Measurements from ENCODE around the gene SERPINB13.

Gene SERPINB13

DNA sequence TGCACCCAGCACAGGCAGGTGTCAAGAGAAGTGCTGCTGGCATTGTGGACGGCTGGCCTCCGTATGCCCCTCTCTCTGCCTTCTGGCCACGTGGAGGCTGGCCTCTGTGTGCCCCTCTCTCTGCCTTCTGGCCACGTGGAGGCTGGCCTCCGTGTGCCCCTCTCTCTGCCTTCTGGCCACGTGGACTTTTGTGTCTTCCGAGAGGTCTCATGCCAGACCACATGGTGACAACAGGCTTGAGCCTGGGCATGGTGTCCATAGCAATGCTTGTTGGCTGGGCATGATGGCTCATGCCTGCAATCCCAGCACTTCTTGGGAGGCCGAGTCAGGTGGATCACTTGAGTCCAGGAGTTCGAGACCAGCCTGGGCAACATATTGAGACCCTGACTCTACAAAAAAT is 19.3 kb upstream of the SERPINB13 start:
- H3K36me3 Mint-ChIP-seq (ENCODE audit: low read depth): no peaks in the 10 kb centered on the region
- no peak overlapping the region for H3K4me3 Mint-ChIP-seq
- no peak for DNase-seq (ENCODE audit: low spot score)
- no peaks in the 10 kb centered on the region for H3K4me1 Mint-ChIP-seq (ENCODE audit: low read depth)
- H3K27ac Mint-ChIP-seq: no peak overlapping the region
- H3K27me3 Mint-ChIP-seq (ENCODE audit: low read depth): peaks cover 4% of the 10 kb centered on the region
- H3K9me3 Mint-ChIP-seq: no peaks in the 10 kb centered on the region

DNA sequence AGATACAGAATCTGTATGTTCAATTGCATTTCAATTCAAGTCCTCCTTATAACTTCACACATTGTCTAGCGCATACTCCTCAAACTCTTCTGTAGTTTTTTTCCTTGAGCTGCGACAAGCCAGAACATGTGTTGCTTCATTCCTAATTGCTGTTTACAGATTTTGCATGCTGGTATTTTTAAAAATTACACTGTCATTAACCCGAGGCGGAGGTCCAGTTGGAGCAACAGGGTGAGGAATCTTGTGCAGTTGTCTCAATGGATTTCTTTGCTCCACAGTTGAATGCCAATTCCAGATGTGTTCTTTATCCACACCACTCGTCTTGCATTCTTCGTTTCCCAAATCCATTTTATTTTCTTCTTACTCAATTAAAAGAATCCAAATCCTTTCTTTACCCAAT is 16.4 kb upstream of the SERPINB13 start:
- Mint-ChIP-seq H3K4me3 (no peak overlapping the region), H3K9me3 (no peaks in the 10 kb centered on the region), H3K36me3 (ENCODE audit: low read depth) (no peaks in the 10 kb centered on the region), H3K4me1 (ENCODE audit: low read depth) (no peaks in the 10 kb centered on the region), H3K27me3 (ENCODE audit: low read depth) (peaks cover 7% of the 10 kb centered on the region), H3K27ac (no peak overlapping the region)
- no peak for DNase-seq (ENCODE audit: low spot score)

DNA sequence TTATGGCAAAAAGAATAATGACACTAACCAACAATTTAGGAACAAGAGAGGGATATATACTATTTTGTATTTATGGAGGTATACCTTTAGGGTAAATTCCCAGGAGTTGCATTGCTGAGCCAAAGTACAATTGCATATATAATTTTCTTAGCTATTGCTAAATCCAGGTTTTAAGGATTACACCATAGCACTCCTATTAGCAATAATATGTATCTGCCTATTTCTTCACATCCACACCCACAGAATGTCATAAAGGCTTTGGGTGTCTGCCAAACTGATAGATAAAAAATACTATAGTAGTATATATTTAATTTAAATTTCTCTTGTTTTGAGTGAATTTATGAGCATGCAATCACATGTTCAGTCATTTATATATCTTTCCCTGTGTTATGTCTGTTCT is 11.5 kb upstream of the SERPINB13 start:
- H3K27ac Mint-ChIP-seq: no peak overlapping the region
- no peaks in the 10 kb centered on the region for H3K36me3 Mint-ChIP-seq (ENCODE audit: low read depth)
- no peak for DNase-seq (ENCODE audit: low spot score)
- peaks cover 25% of the 10 kb centered on the region for H3K27me3 Mint-ChIP-seq (ENCODE audit: low read depth)
- H3K4me3 Mint-ChIP-seq: no peak overlapping the region
- H3K9me3 Mint-ChIP-seq: no peaks in the 10 kb centered on the region
- no peaks in the 10 kb centered on the region for H3K4me1 Mint-ChIP-seq (ENCODE audit: low read depth)

DNA sequence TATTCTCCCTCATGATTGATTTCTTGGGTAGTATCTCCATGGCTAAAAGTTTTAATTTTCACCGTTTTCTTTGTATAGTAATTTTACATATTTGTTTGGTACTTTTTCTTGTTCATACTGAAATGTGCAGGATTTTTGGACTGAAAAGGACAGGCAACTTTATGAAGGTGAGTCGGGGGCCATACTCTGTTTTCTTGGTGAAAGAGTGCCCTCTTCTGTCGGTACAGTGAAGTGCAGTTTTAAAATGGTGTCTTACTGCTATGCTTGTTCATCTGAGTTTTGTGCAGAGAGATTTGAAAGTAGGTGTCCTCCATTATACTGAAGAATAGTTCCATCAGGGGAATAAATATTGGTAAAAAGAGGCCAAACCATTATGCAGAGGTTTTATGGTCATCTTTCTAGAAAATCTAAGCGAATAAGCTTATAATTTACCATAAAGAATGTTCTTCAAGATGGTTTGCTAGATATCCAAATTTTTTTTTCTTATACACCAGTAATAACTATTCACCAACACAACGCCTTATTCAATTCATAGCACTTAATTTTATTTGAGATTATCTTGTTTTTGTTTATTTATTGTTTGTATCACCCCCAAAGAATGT is 8.7 kb upstream of the SERPINB13 start:
- no peak overlapping the region for H3K4me3 Mint-ChIP-seq
- no peak overlapping the region for H3K27ac Mint-ChIP-seq
- H3K9me3 Mint-ChIP-seq: no peaks in the 10 kb centered on the region
- no peak for DNase-seq (ENCODE audit: low spot score)
- no peaks in the 10 kb centered on the region for H3K4me1 Mint-ChIP-seq (ENCODE audit: low read depth)
- H3K27me3 Mint-ChIP-seq (ENCODE audit: low read depth): peaks cover 21% of the 10 kb centered on the region
- no peaks in the 10 kb centered on the region for H3K36me3 Mint-ChIP-seq (ENCODE audit: low read depth)

DNA sequence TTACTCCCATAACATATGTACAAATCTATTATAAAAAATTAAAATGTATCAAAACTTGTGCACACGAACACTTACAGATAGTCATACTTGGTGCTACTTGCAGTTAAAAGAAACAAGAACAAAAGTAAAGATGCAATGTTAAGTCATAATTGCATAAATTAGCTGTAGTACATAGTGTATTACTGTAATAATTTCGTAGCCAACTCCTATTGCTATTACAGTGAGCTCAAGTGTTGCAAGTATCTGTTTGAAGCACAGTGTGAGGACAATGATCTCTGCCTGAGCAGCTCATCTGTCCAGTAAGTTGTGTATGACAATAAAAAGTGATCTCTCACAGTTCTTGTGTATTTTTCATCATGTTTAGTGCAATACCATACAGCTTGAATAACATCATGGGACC is 7.5 kb upstream of the SERPINB13 start:
- H3K36me3 Mint-ChIP-seq (ENCODE audit: low read depth): no peaks in the 10 kb centered on the region
- H3K4me1 Mint-ChIP-seq (ENCODE audit: low read depth): no peaks in the 10 kb centered on the region
- H3K27me3 Mint-ChIP-seq (ENCODE audit: low read depth): peaks cover 21% of the 10 kb centered on the region
- no peak overlapping the region for H3K27ac Mint-ChIP-seq
- DNase-seq (ENCODE audit: low spot score): no peak
- H3K9me3 Mint-ChIP-seq: no peaks in the 10 kb centered on the region
- H3K4me3 Mint-ChIP-seq: no peak overlapping the region

DNA sequence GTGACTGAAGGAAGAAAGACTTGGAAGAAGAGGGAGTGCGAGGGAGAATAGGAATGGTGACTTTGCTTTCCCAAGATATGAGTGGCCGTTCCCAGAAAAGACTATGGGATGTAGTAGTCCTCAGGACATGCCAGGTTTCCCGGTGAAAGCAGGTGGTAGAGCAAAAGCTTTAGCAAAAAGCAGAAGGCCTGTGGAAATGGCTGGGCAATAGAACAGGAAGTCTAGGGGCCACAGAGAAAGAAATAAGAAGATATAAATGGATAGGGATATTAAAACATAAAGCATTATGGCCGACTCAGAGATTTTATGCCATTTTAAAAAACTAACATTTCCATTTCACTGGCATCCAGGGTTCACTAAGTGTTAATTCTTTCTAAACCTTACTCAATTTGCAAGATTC is 1.2 kb upstream of the SERPINB13 start:
- Mint-ChIP-seq H3K9me3 (no peaks in the 10 kb centered on the region), H3K4me3 (no peak overlapping the region), H3K27me3 (ENCODE audit: low read depth) (no peaks in the 10 kb centered on the region), H3K36me3 (ENCODE audit: low read depth) (no peaks in the 10 kb centered on the region), H3K4me1 (ENCODE audit: low read depth) (no peaks in the 10 kb centered on the region), H3K27ac (no peak overlapping the region)
- DNase-seq (ENCODE audit: low spot score): no peak

DNA sequence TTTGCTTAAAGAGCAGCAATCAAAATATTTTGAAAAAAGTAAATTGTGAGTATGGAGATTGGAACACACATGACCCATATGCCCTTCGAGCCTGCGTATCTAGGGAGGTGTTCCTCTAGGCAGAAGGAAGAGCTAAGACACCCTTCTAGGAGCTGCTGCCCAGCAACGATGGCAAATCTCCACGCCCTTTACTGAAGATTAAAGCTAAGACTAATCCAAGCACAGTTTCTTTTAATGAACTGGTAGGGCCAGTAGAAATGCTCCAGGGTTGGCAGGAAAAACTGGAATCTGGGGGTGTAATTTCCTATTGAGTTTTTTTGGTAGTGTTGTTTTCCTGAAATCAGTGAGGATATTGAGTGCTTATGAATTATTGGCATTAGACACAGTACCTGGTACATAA is 712 bp upstream of the SERPINB13 start:
- Mint-ChIP-seq H3K36me3 (ENCODE audit: low read depth) (no peaks in the 10 kb centered on the region), H3K9me3 (no peaks in the 10 kb centered on the region), H3K27me3 (ENCODE audit: low read depth) (no peaks in the 10 kb centered on the region), H3K27ac (no peak overlapping the region), H3K4me1 (ENCODE audit: low read depth) (no peaks in the 10 kb centered on the region), H3K4me3 (no peak overlapping the region)
- no peak for DNase-seq (ENCODE audit: low spot score)

DNA sequence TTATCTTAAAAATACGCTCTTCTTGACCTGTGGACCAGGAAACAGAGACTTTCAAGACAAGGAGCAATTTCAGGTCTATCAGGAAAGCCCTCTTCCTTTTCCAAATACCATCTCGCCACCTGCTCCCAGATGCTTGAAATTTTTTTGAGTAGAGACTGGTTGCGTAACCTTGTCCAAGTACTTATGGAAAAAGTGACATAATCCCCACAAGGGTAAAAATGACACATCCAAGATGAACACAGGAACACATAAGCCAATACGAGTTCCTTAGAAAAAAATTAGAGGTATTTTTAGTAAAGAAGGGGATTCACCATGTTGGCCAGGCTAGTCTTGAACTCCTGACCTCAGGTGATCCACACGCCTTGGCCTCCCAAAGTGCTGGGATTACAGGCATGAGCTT is 1.8 kb downstream of the SERPINB13 start:
- H3K27ac Mint-ChIP-seq: no peak overlapping the region
- H3K4me3 Mint-ChIP-seq: no peak overlapping the region
- no peaks in the 10 kb centered on the region for H3K27me3 Mint-ChIP-seq (ENCODE audit: low read depth)
- H3K36me3 Mint-ChIP-seq (ENCODE audit: low read depth): no peaks in the 10 kb centered on the region
- H3K4me1 Mint-ChIP-seq (ENCODE audit: low read depth): no peaks in the 10 kb centered on the region
- no peaks in the 10 kb centered on the region for H3K9me3 Mint-ChIP-seq
- DNase-seq (ENCODE audit: low spot score): no peak

DNA sequence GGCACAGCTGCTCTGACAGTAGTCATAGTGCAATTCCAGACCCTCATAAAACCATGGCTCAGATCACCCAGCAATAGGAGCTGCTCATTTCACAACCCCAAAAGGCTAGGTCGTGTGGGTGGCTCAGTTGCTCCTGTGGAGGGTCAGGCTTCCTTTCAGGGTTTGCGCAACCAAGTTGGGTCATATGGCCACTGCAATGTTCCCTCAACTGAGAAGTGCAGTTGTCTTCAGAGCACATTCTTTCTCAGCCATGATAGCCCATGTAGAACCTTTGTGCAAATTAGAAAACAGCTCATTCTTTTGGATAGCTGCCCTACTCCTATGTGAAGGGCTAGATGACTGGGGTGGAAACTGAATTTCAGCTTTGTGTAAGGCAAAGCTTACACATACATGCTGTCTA is 3.2 kb downstream of the SERPINB13 start:
- Mint-ChIP-seq H3K27me3 (ENCODE audit: low read depth) (no peaks in the 10 kb centered on the region), H3K9me3 (no peaks in the 10 kb centered on the region), H3K27ac (no peak overlapping the region), H3K4me1 (ENCODE audit: low read depth) (no peaks in the 10 kb centered on the region), H3K4me3 (no peak overlapping the region), H3K36me3 (ENCODE audit: low read depth) (no peaks in the 10 kb centered on the region)
- DNase-seq (ENCODE audit: low spot score): no peak

DNA sequence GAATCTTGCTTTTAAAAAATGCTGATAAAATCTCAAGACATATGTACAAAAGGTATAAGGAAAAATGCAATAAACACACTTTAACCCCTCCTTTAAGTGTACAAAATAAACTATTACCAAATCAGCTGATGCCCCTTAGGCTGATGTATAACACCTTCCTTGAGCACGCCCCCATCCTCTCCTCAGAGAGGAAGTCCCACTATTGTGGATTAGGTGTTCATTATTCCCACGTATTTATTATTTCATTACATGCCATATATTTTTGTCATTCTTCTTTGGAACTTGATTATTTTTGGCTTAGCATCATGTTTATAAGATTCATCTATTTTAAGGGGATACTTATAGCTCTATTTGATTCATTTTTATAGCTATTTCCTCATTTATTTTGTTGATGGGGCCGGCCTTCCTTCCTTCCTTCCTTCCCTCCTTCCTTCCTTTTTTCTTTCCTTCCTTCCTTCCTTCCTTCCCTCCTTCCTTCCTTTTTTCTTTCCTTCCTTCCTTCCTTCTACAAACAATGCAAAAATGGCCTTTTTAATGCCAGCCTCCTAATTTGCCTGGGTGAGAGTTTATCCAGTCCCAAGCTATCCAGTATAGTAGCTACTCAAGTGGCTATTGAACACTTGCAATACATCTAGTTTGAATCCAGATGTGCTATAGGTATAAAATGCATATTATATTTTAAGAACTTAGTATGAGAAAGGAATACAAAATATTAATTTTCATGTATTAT is 4.0 kb downstream of the SERPINB13 start:
- H3K27me3 Mint-ChIP-seq (ENCODE audit: low read depth): no peaks in the 10 kb centered on the region
- no peaks in the 10 kb centered on the region for H3K9me3 Mint-ChIP-seq
- no peak overlapping the region for H3K4me3 Mint-ChIP-seq
- DNase-seq (ENCODE audit: low spot score): no peak
- H3K36me3 Mint-ChIP-seq (ENCODE audit: low read depth): no peaks in the 10 kb centered on the region
- no peak overlapping the region for H3K27ac Mint-ChIP-seq
- H3K4me1 Mint-ChIP-seq (ENCODE audit: low read depth): no peaks in the 10 kb centered on the region

DNA sequence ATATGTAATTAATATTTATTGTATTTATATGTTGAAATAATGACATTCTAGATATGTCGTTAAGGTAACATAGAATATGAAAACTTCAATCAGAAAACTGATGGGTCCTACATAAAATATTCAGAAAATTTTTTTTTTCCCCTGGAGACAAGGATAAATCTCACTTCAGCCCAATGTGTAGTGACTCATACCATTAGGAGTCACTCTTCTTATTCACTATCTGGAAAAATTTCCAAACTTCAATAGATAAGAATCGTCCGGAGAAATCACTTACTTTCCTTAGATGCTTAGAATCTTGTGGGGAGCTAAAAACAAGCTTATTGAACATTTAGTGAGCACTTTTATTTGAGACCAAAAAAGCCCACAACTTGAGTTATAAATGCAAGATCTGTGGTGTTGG is 4.6 kb downstream of the SERPINB13 start:
- DNase-seq (ENCODE audit: low spot score): no peak
- H3K27me3 Mint-ChIP-seq (ENCODE audit: low read depth): no peaks in the 10 kb centered on the region
- no peaks in the 10 kb centered on the region for H3K4me1 Mint-ChIP-seq (ENCODE audit: low read depth)
- H3K9me3 Mint-ChIP-seq: no peaks in the 10 kb centered on the region
- H3K4me3 Mint-ChIP-seq: no peak overlapping the region
- H3K27ac Mint-ChIP-seq: no peak overlapping the region
- no peaks in the 10 kb centered on the region for H3K36me3 Mint-ChIP-seq (ENCODE audit: low read depth)

DNA sequence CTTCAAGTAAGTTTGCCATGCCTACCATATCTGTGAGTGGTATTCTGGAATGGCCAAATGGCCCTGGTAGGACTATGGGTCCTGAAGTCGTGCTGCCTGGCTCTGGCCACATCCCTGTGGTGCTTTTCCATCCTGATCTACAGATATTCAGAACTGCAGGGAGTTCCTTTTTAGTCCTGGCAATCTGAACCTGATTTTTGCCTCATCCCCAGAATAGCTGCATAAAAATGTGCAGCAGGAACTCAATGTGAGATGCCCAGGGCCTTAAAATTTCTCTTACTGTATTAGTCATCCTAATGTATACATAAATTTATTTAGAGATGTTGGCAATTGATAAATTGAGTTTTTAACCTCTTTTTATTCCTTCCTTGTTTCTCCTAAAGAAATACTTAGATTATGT is 5.3 kb downstream of the SERPINB13 start:
- Mint-ChIP-seq H3K27ac (no peak overlapping the region), H3K27me3 (ENCODE audit: low read depth) (no peaks in the 10 kb centered on the region), H3K4me1 (ENCODE audit: low read depth) (no peaks in the 10 kb centered on the region), H3K36me3 (ENCODE audit: low read depth) (no peaks in the 10 kb centered on the region), H3K4me3 (no peak overlapping the region), H3K9me3 (no peaks in the 10 kb centered on the region)
- DNase-seq (ENCODE audit: low spot score): no peak

DNA sequence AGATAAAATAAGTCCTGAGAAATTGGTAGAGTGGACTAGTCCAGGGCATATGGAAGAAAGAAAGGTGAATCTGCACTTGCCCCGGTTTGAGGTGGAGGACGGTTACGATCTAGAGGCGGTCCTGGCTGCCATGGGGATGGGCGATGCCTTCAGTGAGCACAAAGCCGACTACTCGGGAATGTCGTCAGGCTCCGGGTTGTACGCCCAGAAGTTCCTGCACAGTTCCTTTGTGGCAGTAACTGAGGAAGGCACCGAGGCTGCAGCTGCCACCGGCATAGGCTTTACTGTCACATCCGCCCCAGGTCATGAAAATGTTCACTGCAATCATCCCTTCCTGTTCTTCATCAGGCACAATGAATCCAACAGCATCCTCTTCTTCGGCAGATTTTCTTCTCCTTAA is 9.8 kb downstream of the SERPINB13 start:
- no peaks in the 10 kb centered on the region for H3K9me3 Mint-ChIP-seq
- no peak overlapping the region for H3K4me3 Mint-ChIP-seq

DNA sequence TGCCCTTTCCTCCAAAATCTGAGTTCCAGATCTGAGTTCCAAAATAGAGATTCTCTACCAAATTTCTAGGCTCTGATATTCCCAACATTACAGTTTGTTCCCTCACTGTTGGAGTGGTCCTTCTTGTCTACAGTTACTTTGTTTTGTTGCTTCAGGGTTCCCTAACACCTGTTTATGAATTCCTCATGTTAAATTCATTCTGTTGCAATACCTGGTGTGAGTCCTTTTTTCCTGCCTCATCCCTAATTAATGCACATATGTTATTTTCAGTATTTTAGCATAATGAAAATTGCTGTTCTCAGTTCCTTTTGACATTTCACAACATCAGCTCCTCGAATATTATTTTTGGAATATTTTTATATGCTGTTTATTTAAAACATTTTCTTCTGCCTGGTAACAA is 16.2 kb downstream of the SERPINB13 start:
- Mint-ChIP-seq H3K27me3 (ENCODE audit: low read depth) (peaks cover 4% of the 10 kb centered on the region), H3K4me1 (ENCODE audit: low read depth) (no peaks in the 10 kb centered on the region), H3K36me3 (ENCODE audit: low read depth) (no peaks in the 10 kb centered on the region), H3K27ac (no peak overlapping the region), H3K4me3 (no peak overlapping the region), H3K9me3 (no peaks in the 10 kb centered on the region)
- no peak for DNase-seq (ENCODE audit: low spot score)

More for the DNA sequence above, 9.8 kb downstream of the SERPINB13 start:
- no peaks in the 10 kb centered on the region for H3K36me3 Mint-ChIP-seq (ENCODE audit: low read depth)
- no peak for DNase-seq (ENCODE audit: low spot score)
- H3K27ac Mint-ChIP-seq: no peak overlapping the region
- no peaks in the 10 kb centered on the region for H3K4me1 Mint-ChIP-seq (ENCODE audit: low read depth)
- H3K27me3 Mint-ChIP-seq (ENCODE audit: low read depth): no peaks in the 10 kb centered on the region

DNA sequence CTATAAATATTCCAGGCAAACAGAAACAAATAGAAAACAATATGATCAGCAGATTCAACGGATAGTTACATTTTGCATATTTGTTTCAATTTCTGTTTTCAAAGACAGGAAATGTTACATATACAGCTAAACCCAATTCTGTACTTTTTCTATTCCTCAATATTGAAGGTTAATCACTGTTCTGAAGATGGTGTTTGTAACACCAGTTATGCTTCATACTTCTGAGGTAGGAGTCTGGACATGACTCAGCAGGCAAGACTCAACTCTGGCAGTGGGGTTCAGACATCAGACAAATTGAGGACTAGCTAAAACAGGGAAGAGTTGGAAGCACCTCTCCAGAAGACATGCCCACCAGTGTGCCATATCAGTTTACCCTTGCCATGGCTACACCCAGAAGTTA is 16.6 kb downstream of the SERPINB13 start:
- Mint-ChIP-seq H3K27ac (no peak overlapping the region), H3K27me3 (ENCODE audit: low read depth) (peaks cover 4% of the 10 kb centered on the region), H3K4me1 (ENCODE audit: low read depth) (no peaks in the 10 kb centered on the region), H3K4me3 (no peak overlapping the region), H3K9me3 (no peaks in the 10 kb centered on the region), H3K36me3 (ENCODE audit: low read depth) (no peaks in the 10 kb centered on the region)
- DNase-seq (ENCODE audit: low spot score): no peak
